ENCODE data around the gene NPBWR2.

Gene NPBWR2, protein sequence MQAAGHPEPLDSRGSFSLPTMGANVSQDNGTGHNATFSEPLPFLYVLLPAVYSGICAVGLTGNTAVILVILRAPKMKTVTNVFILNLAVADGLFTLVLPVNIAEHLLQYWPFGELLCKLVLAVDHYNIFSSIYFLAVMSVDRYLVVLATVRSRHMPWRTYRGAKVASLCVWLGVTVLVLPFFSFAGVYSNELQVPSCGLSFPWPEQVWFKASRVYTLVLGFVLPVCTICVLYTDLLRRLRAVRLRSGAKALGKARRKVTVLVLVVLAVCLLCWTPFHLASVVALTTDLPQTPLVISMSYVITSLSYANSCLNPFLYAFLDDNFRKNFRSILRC

DNA sequence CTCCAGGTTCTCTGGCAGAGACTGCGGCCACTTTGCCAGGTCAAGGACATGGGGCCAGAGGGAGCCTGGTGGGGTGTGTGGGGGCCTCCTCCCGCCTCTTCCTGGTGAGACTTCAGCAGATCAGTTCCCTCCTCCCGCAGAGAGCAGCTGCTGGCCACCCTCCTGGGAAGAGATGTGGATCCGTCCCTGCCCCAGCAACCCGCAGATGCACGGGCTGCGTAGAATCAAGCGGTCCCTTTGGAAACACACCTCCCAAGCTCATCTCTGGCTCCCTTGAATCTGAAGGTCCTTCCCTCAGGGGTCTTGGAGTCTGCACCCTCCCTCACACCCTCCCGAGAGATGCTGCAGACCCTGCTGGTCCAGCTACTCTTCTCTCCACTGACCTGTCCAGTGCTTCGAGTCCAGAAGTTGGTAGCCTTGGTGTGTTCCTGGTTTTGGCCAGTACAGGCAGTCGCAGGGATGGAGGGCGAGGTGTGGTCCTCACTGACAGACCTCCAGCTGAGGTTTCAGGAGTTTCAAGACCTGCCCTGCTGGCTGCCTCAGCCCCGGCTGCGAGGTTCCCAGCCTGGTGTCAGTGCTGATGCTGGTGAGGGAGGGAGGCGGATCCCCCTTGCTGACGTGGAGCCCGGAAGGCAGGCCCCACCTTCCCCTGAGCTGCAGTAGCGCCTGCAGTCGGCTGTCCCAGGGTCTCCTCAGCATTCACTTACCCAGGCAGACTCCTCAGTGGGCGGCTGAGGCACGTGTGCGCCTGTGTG lies at the start of gene NPBWR2:
NPBWR2 (minus strand) TSS at position 585 of the 755 bp plus-strand sequence. CDS start 734 bp downstream, outside the sequence.
- no peak for DNase-seq

DNA sequence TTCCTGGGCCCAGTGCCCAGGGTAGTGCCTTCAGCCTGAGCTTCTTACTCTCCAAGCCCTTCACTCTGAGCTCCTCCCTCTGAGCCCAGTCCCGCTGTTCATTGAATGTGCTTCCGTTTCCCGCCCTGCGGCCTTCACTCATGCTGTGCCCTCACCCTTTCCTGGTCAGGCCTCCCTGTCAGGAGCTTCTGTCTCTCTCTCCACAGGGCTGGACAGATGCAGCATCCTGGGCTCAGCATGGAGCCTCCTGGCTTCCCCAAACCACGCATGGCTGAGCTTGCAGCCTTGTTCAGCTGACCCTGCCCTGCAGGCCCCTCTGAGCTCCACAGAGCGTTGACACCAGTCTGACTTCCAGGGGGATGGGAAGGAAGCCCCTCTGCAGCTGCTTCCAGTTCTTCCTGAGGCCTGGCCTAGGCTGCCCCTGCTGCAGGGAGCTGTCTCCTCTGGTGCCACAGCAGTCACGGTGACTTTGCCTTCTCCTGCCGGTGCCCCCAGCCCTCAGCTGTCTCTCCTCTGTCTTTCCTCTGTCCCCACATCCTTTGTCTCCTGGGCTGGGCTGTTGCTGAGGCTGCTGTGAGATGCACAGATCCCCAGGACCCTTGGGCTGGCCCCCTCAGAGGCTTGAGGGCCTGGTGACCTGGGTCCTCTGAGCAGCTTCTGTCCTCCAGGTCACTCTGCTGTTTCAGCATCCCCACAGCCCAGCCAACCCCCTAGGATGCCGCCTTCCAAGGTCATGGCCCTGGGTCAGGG lies 48.9 kb upstream of the NPBWR2 start:
- DNase-seq = no peak

DNA sequence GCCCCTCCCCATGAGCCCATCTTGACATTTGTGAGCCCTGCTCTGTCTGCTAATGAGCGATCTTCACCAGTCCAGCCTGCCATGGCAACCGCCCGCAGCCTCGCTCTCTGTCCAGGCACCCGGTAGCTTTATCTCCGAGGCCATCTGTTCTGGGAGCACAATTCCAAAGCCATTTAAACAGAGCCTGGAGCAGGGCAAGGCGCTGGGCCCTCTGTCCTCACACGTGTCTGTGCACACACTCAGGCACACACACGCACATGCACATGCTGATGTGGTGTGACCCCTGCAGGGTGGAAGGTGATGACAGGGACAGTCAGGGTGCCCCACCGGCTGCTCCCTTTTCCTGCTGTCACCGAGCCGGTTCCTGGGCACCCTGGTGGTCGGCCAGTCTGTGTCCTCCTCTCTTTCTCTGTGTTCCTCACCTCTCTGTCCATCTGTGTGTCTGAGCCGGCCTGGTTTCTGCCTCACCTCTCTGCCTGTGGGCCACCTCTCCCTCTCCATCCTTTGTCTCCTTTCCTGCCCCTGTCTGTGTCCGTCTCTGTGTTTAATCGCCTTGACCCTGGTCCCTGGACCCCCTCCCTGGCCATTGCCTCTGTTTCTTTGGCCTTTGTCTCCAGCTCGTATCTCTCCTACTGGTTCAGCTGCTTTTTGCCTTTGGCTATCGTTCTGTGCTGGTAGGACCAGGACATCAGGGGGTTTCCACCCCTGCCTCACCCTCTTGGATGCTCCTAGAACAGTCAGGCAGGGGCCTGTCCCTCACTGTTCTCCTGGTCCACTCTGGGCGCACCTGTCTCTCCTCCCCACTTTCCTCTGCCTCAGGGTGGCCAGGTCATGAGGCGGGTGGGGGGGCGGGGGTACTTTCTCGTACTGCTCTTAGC lies 48.1 kb upstream of the NPBWR2 start:
- no peak for DNase-seq

DNA sequence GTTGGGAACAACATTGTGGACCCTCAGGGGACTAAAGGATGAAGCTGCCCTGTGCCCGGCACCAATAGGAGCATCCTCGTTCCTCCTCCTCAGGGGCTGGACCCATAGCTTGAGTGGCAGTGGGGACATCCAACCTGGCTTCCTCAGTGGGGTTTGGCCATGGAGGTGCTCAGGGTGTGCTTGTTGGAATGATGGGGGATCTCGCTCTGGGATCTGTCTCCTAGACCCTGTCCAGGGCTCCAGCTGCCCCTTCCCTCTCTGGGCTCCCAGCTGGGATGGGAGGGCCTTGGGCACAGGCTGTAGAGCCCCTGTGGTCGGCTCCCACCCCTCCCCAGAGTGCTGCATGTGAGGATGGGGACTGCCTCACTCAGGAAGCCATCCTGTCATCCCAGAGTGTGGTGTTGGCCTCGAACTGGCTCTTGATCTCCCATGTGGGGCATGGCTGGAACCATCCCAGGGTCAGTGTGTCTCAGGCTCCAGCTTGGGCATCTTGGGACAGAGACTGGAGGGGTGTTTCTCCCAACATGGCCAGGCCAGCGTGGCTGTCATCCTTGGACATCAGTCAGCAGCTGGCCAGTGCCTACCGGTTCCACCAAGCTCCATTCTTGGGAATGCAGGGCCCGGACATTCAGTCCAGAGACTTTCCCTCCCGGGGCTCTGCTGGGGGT lies 47.4 kb upstream of the NPBWR2 start:
- DNase-seq = no peak

DNA sequence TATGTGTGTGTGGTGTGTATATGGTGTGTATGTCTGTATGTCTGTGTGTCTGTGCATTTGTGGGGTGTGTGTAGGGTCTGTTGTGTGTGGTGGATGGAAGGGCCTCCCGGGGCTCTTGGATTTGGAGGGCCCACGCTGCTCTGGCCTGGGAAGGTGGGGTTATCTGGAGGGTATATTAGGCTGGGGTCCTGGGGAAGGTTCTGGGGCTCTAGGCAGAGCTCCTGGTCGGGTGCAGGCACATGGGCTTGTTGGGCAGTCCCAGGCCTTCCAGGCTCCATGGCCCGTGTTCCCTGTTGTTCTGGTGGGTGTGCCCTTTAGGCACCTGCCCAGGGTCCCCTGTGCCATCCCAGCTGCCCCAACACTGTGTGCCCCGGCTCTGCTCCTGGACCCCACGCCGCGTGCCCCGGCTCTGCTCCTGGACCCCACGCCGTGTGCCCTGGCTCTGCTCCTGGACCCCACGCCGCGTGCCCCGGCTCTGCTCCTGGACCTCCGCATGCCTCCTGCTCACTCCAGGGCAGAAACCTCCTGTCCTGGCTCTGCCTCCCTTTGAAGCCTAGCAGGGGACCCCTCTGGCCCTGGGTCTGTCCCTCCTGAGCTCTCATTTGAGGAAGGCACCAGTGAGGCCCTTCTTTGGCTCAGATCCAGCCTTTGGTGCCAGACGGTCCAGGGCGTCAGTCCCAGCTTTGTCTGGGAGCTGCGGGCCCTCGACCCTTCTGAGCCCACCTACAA lies 46.7 kb upstream of the NPBWR2 start:
- no peak for DNase-seq

DNA sequence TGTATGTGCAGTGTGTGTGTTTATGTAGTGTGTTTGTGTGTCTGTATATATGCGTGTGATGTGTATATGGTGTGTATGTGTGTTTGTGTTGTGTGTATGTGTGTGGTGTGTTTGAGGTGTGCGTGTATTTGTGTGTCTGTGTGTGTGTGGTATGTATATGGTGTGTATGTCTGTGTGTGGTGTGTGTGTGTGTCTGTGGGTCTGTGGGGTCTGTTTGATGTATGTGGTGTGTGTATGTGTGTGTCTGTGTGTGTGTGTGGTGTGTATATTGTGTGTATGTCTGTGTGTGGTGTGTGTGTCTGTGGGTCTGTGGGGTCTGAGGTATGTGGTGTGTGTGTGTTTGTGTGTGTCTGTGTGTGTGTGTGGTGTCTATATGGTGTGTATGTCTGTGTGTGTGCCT lies 46.0 kb upstream of the NPBWR2 start:
- no peak for DNase-seq

DNA sequence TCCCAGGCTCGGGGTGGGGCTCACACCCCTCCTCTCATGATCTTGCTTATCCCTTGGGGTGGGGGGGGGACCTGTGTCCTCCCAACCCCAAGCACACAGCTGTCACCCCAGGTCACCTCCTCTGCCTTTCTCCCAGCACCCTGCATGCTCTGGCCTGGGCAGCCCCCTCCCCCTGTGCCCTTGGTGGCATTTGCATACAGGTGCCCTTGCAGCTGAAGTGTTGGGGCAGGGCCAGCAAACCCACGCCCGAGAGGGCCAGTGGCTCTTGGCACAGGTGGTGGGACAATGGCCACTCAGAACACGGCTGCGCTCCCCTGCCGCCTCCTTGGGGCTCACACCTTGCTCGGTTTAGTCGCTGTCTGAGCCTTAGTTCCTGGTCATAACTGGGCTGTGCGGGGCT lies 45.5 kb upstream of the NPBWR2 start:
- no peak for DNase-seq

DNA sequence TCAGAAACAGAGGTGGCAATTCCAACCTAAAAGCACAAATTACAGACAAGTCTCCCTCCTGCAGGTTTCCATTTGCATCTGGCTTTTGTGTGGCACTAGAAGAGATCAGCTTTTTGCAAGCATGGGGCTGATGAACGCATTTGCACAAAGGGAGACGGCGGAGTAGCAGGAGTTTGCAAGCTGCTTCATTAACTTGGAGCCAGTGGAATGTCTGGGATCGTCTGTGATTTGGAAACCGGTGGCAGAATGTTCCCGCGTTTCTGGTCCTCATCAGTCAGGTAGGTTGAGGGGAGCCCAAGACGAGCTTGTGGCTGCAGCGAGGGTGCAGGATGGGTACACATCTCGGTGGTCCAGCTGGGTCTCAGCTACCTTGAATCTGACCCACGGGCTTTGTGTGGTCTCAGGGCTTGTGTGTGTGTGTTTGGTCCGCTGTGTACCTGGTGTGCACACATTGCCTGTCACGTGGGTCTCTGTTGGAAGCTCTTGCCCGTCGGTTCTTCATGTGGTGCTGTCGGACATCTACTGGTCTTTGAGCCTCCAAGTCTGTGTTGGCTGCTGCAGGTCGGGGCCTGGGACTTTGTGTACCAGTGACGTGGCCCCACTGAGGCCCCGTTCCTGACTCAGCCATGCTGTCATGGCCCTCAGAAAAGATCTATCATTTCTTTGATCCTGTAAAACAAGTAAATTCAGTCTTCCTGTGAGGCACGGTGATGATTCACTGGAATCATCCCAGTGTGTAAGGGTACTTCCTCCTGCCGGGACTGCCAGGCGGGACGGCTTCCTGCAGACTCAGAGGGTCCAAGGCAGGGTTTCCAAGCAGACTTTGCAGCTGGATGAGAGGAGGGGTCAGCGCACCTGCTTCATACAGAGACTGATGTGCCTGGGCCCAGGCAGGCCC lies 44.5 kb upstream of the NPBWR2 start:
- DNase-seq = no peak

DNA sequence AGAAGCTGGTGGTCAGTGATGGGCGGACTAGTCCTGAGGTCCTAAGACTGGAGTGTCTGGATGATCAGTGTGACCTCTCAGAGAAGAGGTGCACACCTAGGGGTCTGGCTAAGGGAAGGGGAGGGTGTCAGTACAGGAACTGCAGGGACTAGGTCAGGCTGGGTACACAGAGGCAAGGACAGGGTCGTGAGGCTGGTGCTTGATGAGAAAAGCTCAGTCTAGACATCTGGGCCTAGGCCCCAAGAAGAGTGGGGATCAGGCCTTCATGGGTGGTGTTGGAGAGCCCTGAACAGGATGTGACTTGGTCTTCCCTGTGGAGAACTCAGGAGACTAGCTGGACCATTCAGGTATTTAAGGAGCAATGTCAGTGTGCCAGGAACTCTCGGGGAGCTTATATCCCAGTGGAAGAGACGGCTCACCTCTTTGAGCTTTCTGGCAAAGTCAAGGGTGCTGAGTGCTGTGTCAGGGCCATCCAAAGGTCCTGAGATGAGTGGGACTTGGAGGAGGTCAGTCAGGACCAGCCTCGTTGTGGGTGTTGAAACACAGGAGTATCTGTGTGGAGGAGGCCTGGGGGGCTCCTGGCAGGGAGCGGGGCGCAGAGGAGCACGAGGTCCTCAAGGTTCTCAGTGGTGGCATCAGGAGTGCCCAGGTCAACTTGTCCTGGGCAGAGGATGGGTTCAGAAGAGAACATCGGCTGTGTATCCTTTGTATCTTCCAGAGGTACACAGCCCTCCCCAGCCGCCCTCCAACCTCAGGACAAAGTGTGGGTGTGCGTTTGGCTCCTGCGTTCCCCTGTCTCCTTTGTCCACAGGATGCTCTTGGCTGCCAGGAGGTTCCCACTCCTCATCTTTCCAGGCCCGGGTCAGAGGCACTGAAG lies 43.6 kb upstream of the NPBWR2 start:
- no peak for DNase-seq

DNA sequence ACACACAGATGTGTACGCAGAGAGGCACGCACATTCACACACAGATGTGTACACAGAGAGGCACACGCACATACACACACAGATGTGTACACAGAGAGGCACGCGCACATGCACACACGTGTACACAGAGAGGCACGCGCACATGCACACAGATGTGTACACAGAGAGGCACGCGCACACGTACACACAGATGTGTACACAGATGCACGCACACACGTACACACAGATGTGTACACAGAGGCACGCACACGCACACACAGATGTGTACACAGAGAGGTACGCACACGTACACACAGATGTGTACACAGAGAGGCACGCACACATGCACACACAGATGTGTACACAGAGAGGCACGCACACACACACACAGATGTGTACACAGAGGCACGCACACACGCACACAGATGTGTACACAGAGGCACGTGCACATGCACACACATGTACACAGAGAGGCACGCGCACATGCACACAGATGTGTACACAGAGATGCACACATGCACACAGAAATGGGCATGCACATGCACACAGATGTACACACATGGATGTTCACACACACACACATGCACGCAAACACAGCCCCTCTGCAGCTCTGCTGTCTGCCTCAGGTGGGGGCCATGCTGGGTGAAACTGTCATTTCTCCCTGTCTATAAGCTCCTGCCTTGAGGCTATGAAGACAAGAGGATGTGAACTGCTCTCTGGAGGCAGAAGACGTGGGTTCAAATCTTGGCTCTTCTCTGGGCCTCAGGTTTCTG lies 42.6 kb upstream of the NPBWR2 start:
- no peak for DNase-seq

DNA sequence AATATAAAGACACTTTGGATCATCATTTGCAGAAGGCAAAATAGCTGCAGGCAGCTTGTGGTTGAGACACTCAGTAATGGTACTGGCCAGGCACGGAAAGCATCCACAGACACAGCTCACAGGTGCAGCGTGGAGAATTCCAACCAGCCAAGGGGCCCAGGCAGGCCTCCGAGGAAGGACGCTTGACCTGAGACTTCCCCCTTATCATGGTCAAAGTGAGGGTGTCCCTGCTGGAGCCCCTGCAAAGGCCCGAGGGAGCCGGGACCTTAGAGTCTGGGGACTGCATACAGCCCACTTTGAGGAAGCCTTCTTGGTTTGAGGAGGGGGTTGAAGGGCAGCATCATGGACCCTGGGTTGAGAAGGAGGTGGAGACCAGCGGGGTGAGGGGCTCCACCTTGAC lies 41.8 kb upstream of the NPBWR2 start:
- no peak for DNase-seq

DNA sequence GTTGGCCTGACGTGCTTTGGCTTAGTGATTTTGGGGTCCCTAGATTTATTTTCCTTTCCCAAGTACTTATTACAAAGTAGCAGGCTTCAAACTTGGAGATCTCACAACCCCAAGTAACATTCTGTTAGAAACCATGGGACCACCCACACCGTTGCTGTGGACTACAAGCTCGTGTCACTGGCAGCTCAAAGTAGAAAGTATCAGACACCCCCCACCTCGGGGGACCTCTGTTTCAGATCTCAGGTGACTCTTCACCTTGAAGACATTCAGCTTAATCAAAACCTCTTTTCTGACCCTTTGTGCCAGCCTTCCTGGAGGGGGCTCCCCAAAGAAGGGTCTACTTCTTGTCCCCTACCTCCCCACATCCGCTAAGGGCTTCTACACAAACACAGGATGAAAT lies 41.2 kb upstream of the NPBWR2 start:
- DNase-seq = no peak

DNA sequence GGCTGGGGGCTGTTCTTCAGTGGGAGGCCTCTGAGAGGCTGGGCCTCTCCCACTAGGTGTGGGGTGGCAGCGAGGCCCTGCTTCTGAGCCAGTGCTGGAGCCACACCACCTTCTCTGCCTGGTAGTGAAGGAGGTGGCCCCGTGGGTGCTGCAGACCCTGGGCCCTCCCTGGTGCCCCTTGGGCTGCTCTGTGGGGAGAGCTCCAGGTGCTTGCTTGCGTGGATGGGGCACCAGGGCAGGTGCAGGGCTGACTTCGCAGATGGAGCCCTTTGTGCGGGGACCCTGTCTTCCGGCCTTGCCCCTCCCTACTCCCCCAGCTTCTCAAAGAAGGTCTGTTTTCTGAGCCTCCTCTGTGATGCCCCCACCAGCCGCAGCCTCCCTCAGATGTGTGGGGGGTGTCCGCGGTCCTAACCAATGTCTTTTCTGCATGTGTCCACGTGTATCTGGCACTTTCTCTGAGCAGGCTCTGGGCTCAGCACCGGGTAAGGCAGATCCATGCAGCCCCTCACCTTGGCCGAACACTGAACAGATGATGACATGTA lies 39.6 kb upstream of the NPBWR2 start:
- DNase-seq = no peak

DNA sequence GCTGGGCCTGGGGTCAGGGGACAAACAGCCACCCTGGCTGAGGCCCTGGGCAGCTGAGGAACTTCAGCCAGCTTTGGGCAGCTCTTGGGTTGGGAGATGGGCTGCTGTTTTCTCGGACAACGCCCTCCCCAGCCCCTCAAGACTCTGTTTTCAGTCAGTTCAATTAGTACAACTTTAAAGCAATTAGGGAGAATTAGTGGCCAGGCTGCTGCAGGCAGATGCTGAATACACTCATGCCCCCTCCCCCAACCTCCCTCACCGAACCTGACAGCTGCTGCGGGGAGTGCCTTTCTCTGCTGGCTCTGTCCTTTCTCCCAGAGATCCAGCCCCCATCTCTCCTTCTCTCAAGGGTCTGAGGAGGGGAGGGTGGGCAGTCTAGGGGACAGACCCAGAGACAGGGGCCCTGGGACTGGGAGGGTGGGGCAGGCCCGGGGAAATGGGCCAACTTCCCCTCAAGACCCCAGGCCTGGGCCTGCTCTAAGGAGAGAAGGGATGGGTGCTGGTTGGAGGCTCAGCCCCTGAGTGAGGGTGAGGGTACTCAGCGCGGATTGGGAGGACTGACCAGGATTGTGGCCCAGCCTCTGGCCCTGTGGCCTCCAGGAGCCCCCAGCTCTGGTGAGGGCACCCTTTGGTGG lies 39.1 kb upstream of the NPBWR2 start:
- no peak for DNase-seq

DNA sequence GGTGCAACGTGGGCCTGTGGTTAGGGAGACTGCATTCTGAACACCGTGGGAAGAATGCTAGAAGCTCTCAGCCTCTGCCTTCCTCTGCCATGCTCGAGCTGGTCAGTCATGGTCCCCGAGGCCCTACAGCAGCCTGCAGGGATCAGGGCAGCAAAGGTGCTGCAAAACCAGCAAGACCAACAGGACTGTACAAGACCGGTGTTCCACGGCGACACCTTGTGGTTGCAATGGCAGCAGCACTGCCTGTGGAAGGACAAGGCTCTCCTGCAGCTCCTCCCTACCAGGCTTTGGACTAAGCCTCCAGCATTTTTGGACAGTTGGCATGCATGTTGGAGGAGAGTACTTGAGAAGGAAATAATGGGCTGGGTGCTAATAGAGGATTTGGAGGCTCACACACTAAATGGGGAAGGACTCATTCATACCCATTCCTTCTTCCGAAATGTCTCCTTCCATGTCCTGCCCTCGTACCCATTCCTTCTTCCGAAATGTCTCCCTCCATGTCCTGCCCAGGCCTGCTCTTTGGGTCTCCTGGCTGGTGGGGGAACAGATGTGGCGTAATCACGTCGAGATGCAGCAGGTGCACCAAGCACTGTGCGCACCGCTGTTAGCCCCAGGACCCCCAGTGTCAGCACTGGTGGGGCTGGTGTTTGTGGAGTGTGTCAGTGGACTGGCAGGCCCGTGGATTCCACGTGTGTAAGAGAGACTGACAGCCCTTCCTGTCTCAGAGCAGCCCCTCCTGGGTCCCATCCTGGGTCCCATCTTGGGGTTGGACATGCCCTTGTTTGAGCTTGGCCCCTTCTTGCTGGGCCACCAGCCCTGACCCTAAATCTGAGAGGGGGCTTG lies 38.3 kb upstream of the NPBWR2 start:
- DNase-seq = no peak

DNA sequence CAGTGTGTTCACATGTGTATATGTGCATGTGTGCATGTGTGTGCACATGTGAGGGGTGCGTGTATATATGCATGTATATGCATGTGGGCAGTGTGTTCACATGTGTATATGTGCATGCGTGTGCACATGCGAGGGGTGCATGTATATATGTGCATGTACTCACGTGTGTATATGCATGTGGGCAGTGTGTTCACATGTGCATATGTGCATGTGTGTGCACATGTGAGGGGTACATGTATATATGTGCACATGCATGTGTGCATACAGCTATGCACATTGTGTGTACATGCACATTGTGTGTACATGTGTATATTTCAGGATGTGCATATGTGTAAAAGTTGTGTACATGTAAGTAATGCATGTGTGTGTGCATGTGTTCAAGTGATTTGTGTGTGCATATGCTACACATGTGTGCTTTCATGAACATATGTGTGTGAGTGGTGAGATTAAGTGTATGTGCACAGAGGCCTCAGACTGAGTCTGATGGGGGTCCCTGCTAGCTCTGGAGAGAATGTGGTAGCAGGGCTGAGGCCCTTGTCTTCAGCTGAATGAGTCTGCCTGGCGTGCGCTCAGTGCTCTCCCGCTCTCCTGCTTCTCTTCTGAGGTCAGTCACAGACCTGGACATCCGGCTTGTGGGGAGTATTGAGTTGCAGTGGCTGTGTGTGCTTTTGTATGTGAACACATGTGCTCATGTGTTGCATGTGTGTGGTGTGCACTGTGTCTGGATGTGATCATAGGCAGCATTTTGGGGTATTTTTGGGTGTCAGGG lies 37.0 kb upstream of the NPBWR2 start:
- DNase-seq = no peak
